Measurements from ENCODE around the gene ZFP3.

Gene ZFP3

DNA sequence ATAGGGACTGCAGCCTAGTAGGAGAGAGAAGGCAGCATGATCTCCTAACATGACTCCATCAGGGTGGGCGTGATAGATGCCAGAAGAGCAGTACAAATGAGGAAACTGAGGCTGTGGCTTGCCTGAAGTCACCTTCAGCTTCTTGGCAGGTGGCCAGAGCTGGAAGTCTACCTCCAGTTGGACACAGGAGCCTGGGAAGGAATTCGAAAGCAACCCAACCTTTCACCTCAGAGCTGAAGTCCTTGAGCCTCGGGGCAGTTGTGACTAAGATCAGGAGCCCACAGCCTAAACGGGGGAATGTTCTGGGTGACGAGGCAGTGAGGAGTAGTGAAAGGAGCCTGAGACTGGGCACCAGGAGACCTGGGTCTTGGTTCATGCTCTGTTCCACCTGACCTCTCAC, 33.6 kb upstream of the ZFP3 start:
- ATAC-seq (ENCODE audit: low read depth) = no peak
- no peak for DNase-seq (ENCODE audit: low spot score)

DNA sequence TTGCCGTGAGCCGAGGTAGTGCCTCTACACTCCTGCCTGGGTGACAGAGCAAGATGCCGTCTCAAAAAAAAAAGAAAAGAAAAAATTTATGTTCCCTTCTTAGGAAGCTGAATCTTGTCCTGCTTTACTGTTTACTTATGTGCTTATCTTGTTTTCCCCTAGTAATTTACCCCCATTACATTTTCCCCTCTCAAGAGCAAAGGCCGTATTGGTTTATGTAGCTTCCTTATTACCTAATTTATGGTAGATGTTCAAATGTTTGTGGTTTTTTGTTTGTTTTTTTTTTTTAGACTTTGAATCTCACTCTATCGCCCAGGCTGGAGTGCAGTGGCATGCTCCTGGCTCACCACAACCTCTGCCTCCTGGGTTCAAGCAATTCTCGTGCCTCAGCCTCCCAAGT, 32.8 kb upstream of the ZFP3 start:
- Histone ChIP-seq H3K9me3 (ENCODE audit: severe bottlenecking) (no peaks in the 10 kb centered on the region), H3K27ac (ENCODE audit: poor library complexity, severe bottlenecking) (no peak overlapping the region), H3K4me1 (ENCODE audit: insufficient read depth, poor library complexity, severe bottlenecking) (no peaks in the 10 kb centered on the region), H3K4me3 (ENCODE audit: severe bottlenecking) (no peak overlapping the region), H3K36me3 (ENCODE audit: low read depth) (no peaks in the 10 kb centered on the region), H3K27me3 (ENCODE audit: insufficient read depth, poor library complexity, severe bottlenecking) (no peaks in the 10 kb centered on the region)
- DNase-seq (ENCODE audit: low spot score) (no peak), ATAC-seq (ENCODE audit: low read depth) (no peak)
- TF ChIP-seq, protein P1, sequence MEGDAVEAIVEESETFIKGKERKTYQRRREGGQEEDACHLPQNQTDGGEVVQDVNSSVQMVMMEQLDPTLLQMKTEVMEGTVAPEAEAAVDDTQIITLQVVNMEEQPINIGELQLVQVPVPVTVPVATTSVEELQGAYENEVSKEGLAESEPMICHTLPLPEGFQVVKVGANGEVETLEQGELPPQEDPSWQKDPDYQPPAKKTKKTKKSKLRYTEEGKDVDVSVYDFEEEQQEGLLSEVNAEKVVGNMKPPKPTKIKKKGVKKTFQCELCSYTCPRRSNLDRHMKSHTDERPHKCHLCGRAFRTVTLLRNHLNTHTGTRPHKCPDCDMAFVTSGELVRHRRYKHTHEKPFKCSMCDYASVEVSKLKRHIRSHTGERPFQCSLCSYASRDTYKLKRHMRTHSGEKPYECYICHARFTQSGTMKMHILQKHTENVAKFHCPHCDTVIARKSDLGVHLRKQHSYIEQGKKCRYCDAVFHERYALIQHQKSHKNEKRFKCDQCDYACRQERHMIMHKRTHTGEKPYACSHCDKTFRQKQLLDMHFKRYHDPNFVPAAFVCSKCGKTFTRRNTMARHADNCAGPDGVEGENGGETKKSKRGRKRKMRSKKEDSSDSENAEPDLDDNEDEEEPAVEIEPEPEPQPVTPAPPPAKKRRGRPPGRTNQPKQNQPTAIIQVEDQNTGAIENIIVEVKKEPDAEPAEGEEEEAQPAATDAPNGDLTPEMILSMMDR (IDR thresholded peaks at IDR 0.05; ENCODE audit: poor library complexity, severe bottlenecking) = no peak

More for the DNA sequence above, 33.6 kb upstream of the ZFP3 start:
- Histone ChIP-seq H3K4me3 (ENCODE audit: severe bottlenecking) (no peak overlapping the region), H3K27me3 (ENCODE audit: insufficient read depth, poor library complexity, severe bottlenecking) (no peaks in the 10 kb centered on the region), H3K4me1 (ENCODE audit: insufficient read depth, poor library complexity, severe bottlenecking) (no peaks in the 10 kb centered on the region), H3K9me3 (ENCODE audit: severe bottlenecking) (no peaks in the 10 kb centered on the region), H3K36me3 (ENCODE audit: low read depth) (no peaks in the 10 kb centered on the region), H3K27ac (ENCODE audit: poor library complexity, severe bottlenecking) (no peak overlapping the region)
- TF ChIP-seq, protein P1 (IDR thresholded peaks at IDR 0.05; ENCODE audit: poor library complexity, severe bottlenecking) = no peak

DNA sequence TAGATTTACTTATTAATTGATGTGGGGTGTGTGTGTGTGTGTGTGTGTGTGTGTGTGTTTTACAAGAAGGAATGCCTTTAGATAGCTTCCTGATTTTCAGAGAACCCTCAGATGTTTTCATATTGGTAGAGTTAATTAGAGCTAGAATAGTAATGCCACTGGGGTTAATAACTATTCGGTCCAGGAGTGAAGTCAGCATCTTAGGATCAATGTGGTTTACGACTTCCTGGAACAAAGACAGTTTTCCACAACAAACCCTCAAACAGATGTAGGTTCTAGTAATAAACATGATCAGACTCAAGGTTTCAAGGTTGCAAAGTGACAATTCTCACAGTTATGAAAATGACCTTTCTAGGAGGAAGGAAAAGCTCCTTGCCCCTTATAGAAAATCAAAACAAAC, 30.8 kb upstream of the ZFP3 start:
- no peaks in the 10 kb centered on the region for H3K27me3 ChIP-seq (ENCODE audit: insufficient read depth, poor library complexity, severe bottlenecking)
- TF ChIP-seq, protein P1 (IDR thresholded peaks at IDR 0.05; ENCODE audit: poor library complexity, severe bottlenecking) = no peak
- H3K36me3 ChIP-seq (ENCODE audit: low read depth) = no peaks in the 10 kb centered on the region
- no peaks in the 10 kb centered on the region for H3K4me1 ChIP-seq (ENCODE audit: insufficient read depth, poor library complexity, severe bottlenecking)
- H3K27ac ChIP-seq (ENCODE audit: poor library complexity, severe bottlenecking) = no peak overlapping the region
- H3K9me3 ChIP-seq (ENCODE audit: severe bottlenecking) = no peaks in the 10 kb centered on the region
- DNase-seq (ENCODE audit: low spot score) (no peak), ATAC-seq (ENCODE audit: low read depth) (no peak)
- no peak overlapping the region for H3K4me3 ChIP-seq (ENCODE audit: severe bottlenecking)

DNA sequence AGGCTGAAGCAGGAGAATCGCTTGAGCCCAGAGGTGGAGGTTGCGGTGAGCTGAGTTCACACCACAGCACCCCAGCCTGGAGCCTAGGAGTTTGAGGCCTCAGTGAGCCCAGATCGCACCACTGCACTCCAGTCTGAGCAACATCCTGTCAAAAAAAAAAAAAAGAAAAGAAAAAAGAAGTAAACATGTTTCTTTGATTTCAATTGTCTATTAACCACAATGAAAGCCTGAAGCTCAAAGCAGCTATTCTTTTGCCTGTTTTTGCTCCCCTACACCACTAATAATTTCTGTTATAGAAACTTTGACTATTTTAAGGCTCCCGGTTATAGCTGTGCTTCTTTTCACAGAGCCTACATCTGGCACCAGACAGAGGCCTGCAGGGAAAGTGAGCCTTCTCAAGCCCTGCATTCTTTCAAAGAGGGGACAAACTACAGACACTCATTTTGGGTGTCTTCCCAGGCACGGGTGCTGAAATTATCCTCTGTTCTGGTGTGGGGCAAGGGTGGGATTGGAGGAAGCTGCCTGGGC, 28.9 kb upstream of the ZFP3 start:
- no peaks in the 10 kb centered on the region for H3K9me3 ChIP-seq (ENCODE audit: severe bottlenecking)
- no peak overlapping the region for H3K27ac ChIP-seq (ENCODE audit: poor library complexity, severe bottlenecking)
- H3K4me3 ChIP-seq (ENCODE audit: severe bottlenecking) = no peak overlapping the region
- H3K27me3 ChIP-seq (ENCODE audit: insufficient read depth, poor library complexity, severe bottlenecking) = no peaks in the 10 kb centered on the region
- H3K4me1 ChIP-seq (ENCODE audit: insufficient read depth, poor library complexity, severe bottlenecking) = no peaks in the 10 kb centered on the region
- DNase-seq (ENCODE audit: low spot score) (no peak), ATAC-seq (ENCODE audit: low read depth) (no peak)
- H3K36me3 ChIP-seq (ENCODE audit: low read depth) = no peaks in the 10 kb centered on the region
- TF ChIP-seq, protein P1 (IDR thresholded peaks at IDR 0.05; ENCODE audit: poor library complexity, severe bottlenecking) = no peak

DNA sequence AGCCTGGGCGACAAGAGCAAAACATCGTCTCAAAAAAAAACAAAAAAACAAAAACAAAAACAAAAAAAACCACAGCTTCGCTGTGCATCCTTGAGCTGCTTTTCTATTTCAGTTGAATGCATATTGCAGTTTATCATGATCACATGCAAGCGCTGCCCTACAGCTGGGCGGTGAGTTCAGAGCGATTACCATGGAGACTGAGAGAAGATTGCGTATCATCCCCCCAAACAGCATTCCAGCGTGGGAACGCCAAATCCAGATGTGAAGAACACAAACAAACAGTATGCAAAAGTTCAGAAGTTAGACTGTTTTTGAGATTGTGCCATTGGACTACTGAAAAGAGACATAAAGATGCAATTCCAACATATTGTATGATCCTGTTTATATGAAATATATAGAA, 28.0 kb upstream of the ZFP3 start:
- H3K4me1 ChIP-seq (ENCODE audit: insufficient read depth, poor library complexity, severe bottlenecking) = no peaks in the 10 kb centered on the region
- no peak overlapping the region for H3K4me3 ChIP-seq (ENCODE audit: severe bottlenecking)
- TF ChIP-seq, protein P1 (IDR thresholded peaks at IDR 0.05; ENCODE audit: poor library complexity, severe bottlenecking) = no peak
- ATAC-seq (ENCODE audit: low read depth) (no peak), DNase-seq (ENCODE audit: low spot score) (no peak)
- no peaks in the 10 kb centered on the region for H3K36me3 ChIP-seq (ENCODE audit: low read depth)
- H3K27ac ChIP-seq (ENCODE audit: poor library complexity, severe bottlenecking) = no peak overlapping the region
- H3K27me3 ChIP-seq (ENCODE audit: insufficient read depth, poor library complexity, severe bottlenecking) = no peaks in the 10 kb centered on the region
- no peaks in the 10 kb centered on the region for H3K9me3 ChIP-seq (ENCODE audit: severe bottlenecking)

All from RWPE2 (cell line).